Cardiac fibroblast (primary cell): Measurements from ENCODE around the gene MAP7D2.

Experiments used
- DNase-seq, 2 donors: peaks; one replicate each; pipeline versions ENCODE4 v3.0.0 to v3.0.0-alpha.2; 2010; ENCODE audit warnings: low read depth in 2 of 2
- H3K4me3 ChIP-seq, 2 donors: replicated peaks in 1 of 2; 1 replicate in 1 of 2; 2 replicates in 1 of 2; pipeline ENCODE4 v1.5.1; 2011; ENCODE audit warnings: low read depth in 2 of 2, low read length in 2 of 2, mild to moderate bottlenecking in 2 of 2, moderate library complexity in 1 of 2
- CTCF ChIP-seq: IDR thresholded peaks from one replicate; pipeline ENCODE4 v1.5.1; 2011; ENCODE audit warnings: low read depth, mild to moderate bottlenecking, low read length, inconsistent platforms

The MAP7D2 gene

GRCh38 chrX:19990556-19991349 lies 126.0 kb downstream of the MAP7D2 start, which contains the start of gene BCLAF3:
BCLAF3 (minus strand) TSS chrX:19991061; CDS start chrX:19970264, 20,797 bp downstream.
- DNase-seq: peak; percentile 83 to 89
- H3K4me3 ChIP-seq: peak within 1 kb of the TSS; percentile 60 to 80
- peak; percentile 36 for TF ChIP-seq CTCF

GRCh38 chrX:19990151-19990555 lies 126.6 kb downstream of the MAP7D2 start:
- H3K4me3 ChIP-seq: peak overlapping the region; percentile 60 to 80
- no peak for TF ChIP-seq CTCF
- no peak for DNase-seq

- no peak overlapping the region for H3K4me3 ChIP-seq
- TF ChIP-seq CTCF: no peak
- DNase-seq: no peak
Measured at GRCh38 chrX:19987856-19988255, 128.9 kb downstream of the MAP7D2 start.

GRCh38 chrX:19986531-19986930 lies 130.2 kb downstream of the MAP7D2 start:
- no peak overlapping the region for H3K4me3 ChIP-seq
- no peak for TF ChIP-seq CTCF
- DNase-seq: no peak

GRCh38 chrX:19981947-19982346 lies 134.8 kb downstream of the MAP7D2 start:
- DNase-seq: no peak
- no peak for TF ChIP-seq CTCF

GRCh38 chrX:19975845-19976244 lies 140.9 kb downstream of the MAP7D2 start:
- no peak for DNase-seq
- no peak overlapping the region for H3K4me3 ChIP-seq
- TF ChIP-seq CTCF: no peak

More at GRCh38 chrX:19981947-19982346, 134.8 kb downstream of the MAP7D2 start:
- H3K4me3 ChIP-seq: no peak overlapping the region
